ENCODE measurements around the gene MOK. TPM values are rescaled to one million over a fixed set of nuclear protein-coding genes. Genes with fewer than 3 reads are reported as not detected.

MOK gene
- 1.8 and 2.8 TPM in 2 replicates for total RNA-seq

GRCh38 chr14:102304611-102305506 lies at the start of gene MOK:
Gene MOK (minus strand): TSS chr14:102305164. CDS start chr14:102304968, 196 bp downstream.

GRCh38 chr14:102319351-102320032 lies 14.5 kb upstream of the MOK start, which contains the start of gene ZNF839:
Gene ZNF839 (plus strand): TSS chr14:102319746. CDS start chr14:102319766, 20 bp downstream.

Other genes with a start within 250 kb of the MOK start
- 243 and 433 TPM in 2 replicates for gene HSP90AA1, start 218.1 kb downstream of the MOK start, total RNA-seq
- 12.8 and 16.7 TPM in 2 replicates for gene WDR20, start 165.3 kb downstream of the MOK start, total RNA-seq
- 7.3 and 7.5 TPM in 2 replicates for gene ZNF839, start 14.6 kb upstream of the MOK start, total RNA-seq
- 33.5 and 43.1 TPM in 2 replicates for gene CINP, start 57.7 kb upstream of the MOK start, total RNA-seq
- gene TECPR2, start 57.8 kb upstream of the MOK start, total RNA-seq: 6.0 and 18.8 TPM in 2 replicates
- 8.4 and 9.4 TPM in 2 replicates for gene ANKRD9, start 204.6 kb upstream of the MOK start, total RNA-seq